HL-60 (cell line): ENCODE measurements around the gene FRMD5.
"Not testable (repeated sequence)": the region's sequence is repeated elsewhere in the genome, so short reads cannot be mapped to it uniquely, and the experiment has no call there.

Source experiments
- CTCF ChIP-seq: IDR thresholded peaks from one replicate; pipeline ENCODE4 v1.5.1; 2011; ENCODE audit warnings: low read length, control low read depth, inconsistent platforms; ENCODE audit not compliant: insufficient read depth
- GABPA ChIP-seq: IDR thresholded peaks from 2 replicates; pipeline ENCODE4 v1.6.1; 2012; ENCODE audit warnings: low read depth
- POLR2AphosphoS5 ChIP-seq: IDR thresholded peaks from 2 replicates; pipeline ENCODE4 v1.6.1; 2012; ENCODE audit warnings: low read depth
- REST ChIP-seq: IDR thresholded peaks from 2 replicates; pipeline ENCODE4 v1.6.1; 2012; ENCODE audit warnings: low read depth; ENCODE audit not compliant: insufficient replicate concordance

DNA sequence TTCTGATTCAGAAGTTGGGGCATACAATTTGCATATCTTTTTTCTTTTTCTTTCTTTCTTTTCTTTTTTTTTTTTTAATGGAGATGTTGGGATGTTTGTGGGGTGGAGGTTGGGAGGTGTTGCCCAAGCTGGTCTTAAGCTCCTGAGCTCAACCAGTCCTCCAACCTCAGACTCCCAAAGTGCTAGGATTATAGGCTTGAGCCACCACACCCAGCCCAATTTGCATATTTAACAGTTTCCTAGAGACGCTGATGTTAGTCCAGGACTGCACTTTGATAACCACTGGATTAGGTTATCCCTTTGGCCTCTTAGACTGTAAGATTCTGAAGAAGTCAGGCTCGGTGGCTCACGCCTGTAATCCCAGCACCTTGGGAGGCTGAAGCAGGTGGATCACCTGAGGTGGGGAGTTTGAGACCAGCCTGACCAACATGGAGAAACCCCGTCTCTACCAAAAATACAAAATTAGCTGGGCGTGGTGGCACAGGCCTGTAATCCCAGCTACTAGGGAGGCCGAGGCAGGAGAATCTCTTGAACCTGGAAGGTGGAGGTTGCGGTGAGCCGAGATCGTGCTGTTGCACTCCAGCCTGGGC is 365.0 kb downstream of the FRMD5 start:
- not testable (repeated sequence) for TF ChIP-seq CTCF, REST, GABPA, POLR2AphosphoS5
